Heart left ventricle (tissue), 13 donors: Measurements from ENCODE around the gene CNKSR3.

Source experiments
- POLR2A ChIP-seq, 2 donors: fragments of 450-650 bp; IDR thresholded peaks; one replicate each; pipeline ENCODE4 v1.6.1; 2017; ENCODE audit warnings: antibody characterized with exemption in 2 of 2, mild to moderate bottlenecking in 2 of 2, moderate library complexity in 2 of 2
- TF ChIP-seq, protein P1 (sequence below), 12 donors: fragments of 200-600 bp; sonication (generic) in 4 of 12; IDR thresholded peaks; one replicate each; pipeline versions ENCODE4 v1.5.0 to v1.8.0; 2018 to 2022; ENCODE audit warnings: antibody characterized with exemption in 12 of 12, mild to moderate bottlenecking in 5 of 12
- donor health status: ischemic (EF 13 %, LVEDD 7.1; RV severe dilation, severe dysfunction).
- donor health status: DM: no; HTN: yes; CAD: no.
- donor health status: DM: no; HTN: no; CAD: no.
- donor health status: ischemic (EF 25% LVEDD 6.9; RV normal size, moderate dysfunction).
- donor health status: ischemic (EF 25% LVEDD 5.7; RV mildly dilated, moderate dysfunction).
- donor health status: ischemic (EF 35%, LVEDD 5.7; RV mildly dilated, moderate dysfunction).
- donor health status: nonischemic (EF 11% LVEDD 7.7; RV severe dilation, severe dysfunction).
- donor health status: DM: yes; HTN: yes; CAD: no.
- donor health status: PGD.
- donor health status: ischemic (EF 29% LVEDD 5.4; RV normal size, mild dysfunction).
- donor health status: nonischemic (EF 23%, LVEDD 6.1; RV moderate dilation, normal function).

DNA sequence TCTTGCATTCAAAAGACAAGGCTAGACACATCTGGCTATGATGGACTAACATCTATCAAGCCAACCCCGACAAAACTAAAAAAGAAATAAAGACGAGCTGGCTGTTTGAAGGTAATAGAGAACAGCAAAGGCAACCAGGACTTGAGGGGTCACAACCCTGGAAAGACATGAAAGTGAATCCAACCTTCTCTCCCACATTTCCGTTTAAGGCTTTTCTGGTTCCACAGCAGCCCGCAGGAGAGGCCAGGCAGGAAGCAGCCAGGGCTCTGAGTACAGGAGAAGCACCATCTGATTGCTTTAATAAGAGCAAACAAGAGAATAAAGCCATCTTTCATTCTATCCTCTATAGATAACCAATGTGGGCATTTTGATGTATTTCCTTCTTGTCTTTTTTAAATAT is 14.3 kb downstream of the CNKSR3 start:
- TF ChIP-seq, protein P1, sequence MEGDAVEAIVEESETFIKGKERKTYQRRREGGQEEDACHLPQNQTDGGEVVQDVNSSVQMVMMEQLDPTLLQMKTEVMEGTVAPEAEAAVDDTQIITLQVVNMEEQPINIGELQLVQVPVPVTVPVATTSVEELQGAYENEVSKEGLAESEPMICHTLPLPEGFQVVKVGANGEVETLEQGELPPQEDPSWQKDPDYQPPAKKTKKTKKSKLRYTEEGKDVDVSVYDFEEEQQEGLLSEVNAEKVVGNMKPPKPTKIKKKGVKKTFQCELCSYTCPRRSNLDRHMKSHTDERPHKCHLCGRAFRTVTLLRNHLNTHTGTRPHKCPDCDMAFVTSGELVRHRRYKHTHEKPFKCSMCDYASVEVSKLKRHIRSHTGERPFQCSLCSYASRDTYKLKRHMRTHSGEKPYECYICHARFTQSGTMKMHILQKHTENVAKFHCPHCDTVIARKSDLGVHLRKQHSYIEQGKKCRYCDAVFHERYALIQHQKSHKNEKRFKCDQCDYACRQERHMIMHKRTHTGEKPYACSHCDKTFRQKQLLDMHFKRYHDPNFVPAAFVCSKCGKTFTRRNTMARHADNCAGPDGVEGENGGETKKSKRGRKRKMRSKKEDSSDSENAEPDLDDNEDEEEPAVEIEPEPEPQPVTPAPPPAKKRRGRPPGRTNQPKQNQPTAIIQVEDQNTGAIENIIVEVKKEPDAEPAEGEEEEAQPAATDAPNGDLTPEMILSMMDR (IDR thresholded peaks at IDR 0.05) = no peak
- no peak for TF ChIP-seq POLR2A (IDR thresholded peaks at IDR 0.05)
